ENCODE measurements around the gene NAXD.
"Not testable (repeated sequence)": the region's sequence is repeated elsewhere in the genome, so short reads cannot be mapped to it uniquely, and the experiment has no call there.

The NAXD gene

GRCh38 chr13:110645750-110646149, 30.4 kb downstream of the NAXD start:
- DNase-seq = no peak

- DNase-seq = no peak
Measured at GRCh38 chr13:110646442-110647364, 31.4 kb downstream of the NAXD start.

GRCh38 chr13:110647365-110647737, 32.0 kb downstream of the NAXD start:
- no peak for DNase-seq

- no peak for DNase-seq
Measured at GRCh38 chr13:110648146-110648819, 32.9 kb downstream of the NAXD start.

GRCh38 chr13:110648848-110649421, 33.6 kb downstream of the NAXD start:
- no peak for DNase-seq

GRCh38 chr13:110649551-110649950, 34.2 kb downstream of the NAXD start:
- no peak for DNase-seq

- no peak for DNase-seq
Measured at GRCh38 chr13:110650436-110650835, 35.1 kb downstream of the NAXD start.

GRCh38 chr13:110651271-110651670, 35.9 kb downstream of the NAXD start:
- no peak for DNase-seq

GRCh38 chr13:110651726-110652230, 36.4 kb downstream of the NAXD start:
- DNase-seq = no peak

- DNase-seq = no peak
Measured at GRCh38 chr13:110652231-110652730, 36.9 kb downstream of the NAXD start.

GRCh38 chr13:110652764-110653163, 37.4 kb downstream of the NAXD start:
- DNase-seq = no peak

- DNase-seq = no peak
Measured at GRCh38 chr13:110653271-110653670, 37.9 kb downstream of the NAXD start.

GRCh38 chr13:110653851-110654250, 38.5 kb downstream of the NAXD start:
- no peak for DNase-seq

- no peak for DNase-seq
Measured at GRCh38 chr13:110657196-110657595, 41.9 kb downstream of the NAXD start.

- DNase-seq = not testable (repeated sequence)
Measured at GRCh38 chr13:110658218-110658911, 43.0 kb downstream of the NAXD start.

GRCh38 chr13:110661256-110661655, 45.9 kb downstream of the NAXD start:
- DNase-seq = no peak

GRCh38 chr13:110662091-110662490, 46.7 kb downstream of the NAXD start:
- DNase-seq = no peak

GRCh38 chr13:110662777-110663443, 47.6 kb downstream of the NAXD start:
- DNase-seq = no peak

- DNase-seq = no peak
Measured at GRCh38 chr13:110663491-110663890, 48.1 kb downstream of the NAXD start.

- no peak for DNase-seq
Measured at GRCh38 chr13:110664041-110664440, 48.7 kb downstream of the NAXD start.

GRCh38 chr13:110664673-110665072, 49.3 kb downstream of the NAXD start:
- DNase-seq = no peak

All from NCI-H2171 (cell line).